ENCODE data around the gene D2HGDH. TPM values are rescaled to one million over a fixed set of nuclear protein-coding genes. Genes with fewer than 3 reads are reported as not detected.

Gene D2HGDH
- total and polyA plus RNA-seq, 5 donors from 2014 or later, result 0.73 to 38.4 (median 3.1) TPM

GRCh38 chr2:241701149-241701398 is 33.4 kb upstream of the D2HGDH start:
- Mint-ChIP-seq H3K27ac (peak overlapping the region; percentile 78 to 94 (median 88)), H3K9me3 (peaks cover 0 to 2% (median 0%) of the 10 kb centered on the region in 7 donors), H3K4me1 (peaks cover 0 to 30% (median 15%) of the 10 kb centered on the region in 4 donors), H3K36me3 (peaks cover 6% of the 10 kb centered on the region), H3K27me3 (peaks cover 4% of the 10 kb centered on the region), H3K4me3 (peak overlapping the region; percentile 90 to 99 (median 94))
- no peak for DNase-seq
- Histone ChIP-seq H3K4me1 (ENCODE audit: control insufficient read depth, insufficient read depth, low read length, poor library complexity, severe bottlenecking) (peaks cover 16% of the 10 kb centered on the region), H3K36me3 (ENCODE audit: control insufficient read depth, insufficient read depth, low read length) (peaks cover 11% of the 10 kb centered on the region), H3K9me3 (ENCODE audit: control insufficient read depth in 2 of 2, low read length in 2 of 2) (no peaks in the 10 kb centered on the region), H3K27ac (ENCODE audit: insufficient read depth, low read length, poor library complexity, severe bottlenecking) (peak overlapping the region; percentile 90), H3K4me3 (ENCODE audit: low read depth, low read length) (no peak overlapping the region), H3K27me3 (ENCODE audit: control insufficient read depth, insufficient read depth, low read length) (no peaks in the 10 kb centered on the region)
- no peak for ATAC-seq (ENCODE audit: low read depth in 2 of 2)

GRCh38 chr2:241701399-241702154 is 32.9 kb upstream of the D2HGDH start, which contains the start of gene ING5:
ING5 (plus strand) TSS chr2:241702039; CDS start chr2:241702066, 27 bp downstream.
- Mint-ChIP-seq H3K4me1 (peaks cover 0 to 30% (median 16%) of the 10 kb centered on the region in 4 donors), H3K4me3 (peak within 1 kb of the TSS; percentile 90 to 99 (median 94)), H3K27me3 (peaks cover 4% of the 10 kb centered on the region), H3K27ac (peak within 1 kb of the TSS; percentile 86 to 94 (median 88)), H3K9me3 (peaks cover 0 to 2% (median 0%) of the 10 kb centered on the region in 7 donors), H3K36me3 (peaks cover 10% of the 10 kb centered on the region)
- Histone ChIP-seq H3K27ac (ENCODE audit: insufficient read depth, low read length, poor library complexity, severe bottlenecking) (peak within 1 kb of the TSS; percentile 90), H3K9me3 (ENCODE audit: control insufficient read depth in 2 of 2, low read length in 2 of 2) (no peaks in the 10 kb centered on the region), H3K4me1 (ENCODE audit: control insufficient read depth, insufficient read depth, low read length, poor library complexity, severe bottlenecking) (peaks cover 16% of the 10 kb centered on the region), H3K4me3 (ENCODE audit: low read depth, low read length) (peak within 1 kb of the TSS; percentile 57), H3K36me3 (ENCODE audit: control insufficient read depth, insufficient read depth, low read length) (peaks cover 15% of the 10 kb centered on the region), H3K27me3 (ENCODE audit: control insufficient read depth, insufficient read depth, low read length) (no peaks in the 10 kb centered on the region)
- ATAC-seq (ENCODE audit: low read depth in 2 of 2) (peak; percentile 73), DNase-seq (peak; percentile 92 to 96 (median 95))

- Mint-ChIP-seq H3K4me3 (peak overlapping the region; percentile 84 to 95 (median 90)), H3K36me3 (peaks cover 16% of the 10 kb centered on the region), H3K27me3 (peaks cover 4% of the 10 kb centered on the region), H3K9me3 (peaks cover 0 to 2% (median 0%) of the 10 kb centered on the region in 7 donors), H3K4me1 (peaks cover 0 to 30% (median 16%) of the 10 kb centered on the region in 4 donors), H3K27ac (peak overlapping the region in 2 of 3 donors; percentile 83 to 86)
- Histone ChIP-seq H3K36me3 (ENCODE audit: control insufficient read depth, insufficient read depth, low read length) (peaks cover 23% of the 10 kb centered on the region), H3K9me3 (ENCODE audit: control insufficient read depth in 2 of 2, low read length in 2 of 2) (no peaks in the 10 kb centered on the region), H3K4me1 (ENCODE audit: control insufficient read depth, insufficient read depth, low read length, poor library complexity, severe bottlenecking) (peaks cover 16% of the 10 kb centered on the region), H3K27me3 (ENCODE audit: control insufficient read depth, insufficient read depth, low read length) (no peaks in the 10 kb centered on the region), H3K27ac (ENCODE audit: insufficient read depth, low read length, poor library complexity, severe bottlenecking) (peak overlapping the region; percentile 90), H3K4me3 (ENCODE audit: low read depth, low read length) (peak overlapping the region; percentile 57)
- DNase-seq, result peak; percentile 82 to 92 (median 87)
- peak; percentile 68 to 69 for ATAC-seq (ENCODE audit: low read depth in 2 of 2)
Measured at GRCh38 chr2:241702155-241703031, 32.0 kb upstream of the D2HGDH start.

- peak overlapping the region; percentile 84 to 95 (median 90) for H3K4me3 Mint-ChIP-seq
Measured at GRCh38 chr2:241703032-241703604, 31.3 kb upstream of the D2HGDH start.

GRCh38 chr2:241706537-241706936 is 27.9 kb upstream of the D2HGDH start:
- Histone ChIP-seq H3K4me3 (ENCODE audit: low read depth, low read length) (no peak overlapping the region), H3K9me3 (ENCODE audit: control insufficient read depth in 2 of 2, low read length in 2 of 2) (no peaks in the 10 kb centered on the region), H3K27ac (ENCODE audit: insufficient read depth, low read length, poor library complexity, severe bottlenecking) (no peak overlapping the region), H3K27me3 (ENCODE audit: control insufficient read depth, insufficient read depth, low read length) (no peaks in the 10 kb centered on the region), H3K4me1 (ENCODE audit: control insufficient read depth, insufficient read depth, low read length, poor library complexity, severe bottlenecking) (peaks cover 9% of the 10 kb centered on the region), H3K36me3 (ENCODE audit: control insufficient read depth, insufficient read depth, low read length) (peaks cover 55% of the 10 kb centered on the region)
- DNase-seq (no peak), ATAC-seq (ENCODE audit: low read depth in 2 of 2) (no peak)
- no peak overlapping the region for H3K27ac Mint-ChIP-seq
- H3K4me1 Mint-ChIP-seq, result peaks cover 0 to 21% (median 12%) of the 10 kb centered on the region in 4 donors
- H3K9me3 Mint-ChIP-seq, result peaks cover 0 to 2% (median 0%) of the 10 kb centered on the region in 7 donors
- peak overlapping the region in 2 of 4 donors; percentile 27 to 75 for H3K4me3 Mint-ChIP-seq
- peaks cover 4% of the 10 kb centered on the region for H3K27me3 Mint-ChIP-seq
- peaks cover 33% of the 10 kb centered on the region for H3K36me3 Mint-ChIP-seq

More at GRCh38 chr2:241703032-241703604, 31.3 kb upstream of the D2HGDH start:
- peaks cover 16% of the 10 kb centered on the region for H3K4me1 ChIP-seq (ENCODE audit: control insufficient read depth, insufficient read depth, low read length, poor library complexity, severe bottlenecking)
- ATAC-seq (ENCODE audit: low read depth in 2 of 2) (no peak), DNase-seq (no peak)
- H3K27me3 Mint-ChIP-seq, result peaks cover 4% of the 10 kb centered on the region
- peaks cover 0 to 2% (median 0%) of the 10 kb centered on the region in 7 donors for H3K9me3 Mint-ChIP-seq
- peak overlapping the region; percentile 5 to 86 (median 83) for H3K27ac Mint-ChIP-seq
- no peaks in the 10 kb centered on the region for H3K9me3 ChIP-seq (ENCODE audit: control insufficient read depth in 2 of 2, low read length in 2 of 2)
- H3K36me3 Mint-ChIP-seq, result peaks cover 16% of the 10 kb centered on the region
- peaks cover 30% of the 10 kb centered on the region for H3K36me3 ChIP-seq (ENCODE audit: control insufficient read depth, insufficient read depth, low read length)
- peaks cover 0 to 30% (median 16%) of the 10 kb centered on the region in 4 donors for H3K4me1 Mint-ChIP-seq
- no peaks in the 10 kb centered on the region for H3K27me3 ChIP-seq (ENCODE audit: control insufficient read depth, insufficient read depth, low read length)
- H3K4me3 ChIP-seq (ENCODE audit: low read depth, low read length), result peak overlapping the region; percentile 57
- peak overlapping the region; percentile 76 for H3K27ac ChIP-seq (ENCODE audit: insufficient read depth, low read length, poor library complexity, severe bottlenecking)

- no peaks in the 10 kb centered on the region for H3K27me3 Mint-ChIP-seq
- H3K36me3 ChIP-seq (ENCODE audit: control insufficient read depth, insufficient read depth, low read length), result peaks cover 73% of the 10 kb centered on the region
- H3K27ac Mint-ChIP-seq, result peak overlapping the region in 1 of 3 donors; percentile 24
- H3K9me3 ChIP-seq (ENCODE audit: control insufficient read depth in 2 of 2, low read length in 2 of 2), result no peaks in the 10 kb centered on the region
- no peak overlapping the region for H3K27ac ChIP-seq (ENCODE audit: insufficient read depth, low read length, poor library complexity, severe bottlenecking)
- H3K27me3 ChIP-seq (ENCODE audit: control insufficient read depth, insufficient read depth, low read length), result no peaks in the 10 kb centered on the region
- H3K4me1 ChIP-seq (ENCODE audit: control insufficient read depth, insufficient read depth, low read length, poor library complexity, severe bottlenecking), result no peaks in the 10 kb centered on the region
- ATAC-seq (ENCODE audit: low read depth in 2 of 2) (no peak), DNase-seq (no peak)
- no peak overlapping the region for H3K4me3 ChIP-seq (ENCODE audit: low read depth, low read length)
- H3K4me1 Mint-ChIP-seq, result peaks cover 0 to 10% (median 6%) of the 10 kb centered on the region in 4 donors
- H3K36me3 Mint-ChIP-seq, result peaks cover 43% of the 10 kb centered on the region
- peak overlapping the region in 2 of 4 donors; percentile 16 to 75 for H3K4me3 Mint-ChIP-seq
- H3K9me3 Mint-ChIP-seq, result peaks cover 0 to 2% (median 0%) of the 10 kb centered on the region in 7 donors
Measured at GRCh38 chr2:241708879-241709278, 25.6 kb upstream of the D2HGDH start.

GRCh38 chr2:241719093-241719492 is 15.3 kb upstream of the D2HGDH start:
- Histone ChIP-seq H3K27ac (ENCODE audit: insufficient read depth, low read length, poor library complexity, severe bottlenecking) (no peak overlapping the region), H3K27me3 (ENCODE audit: control insufficient read depth, insufficient read depth, low read length) (no peaks in the 10 kb centered on the region), H3K4me3 (ENCODE audit: low read depth, low read length) (no peak overlapping the region), H3K4me1 (ENCODE audit: control insufficient read depth, insufficient read depth, low read length, poor library complexity, severe bottlenecking) (no peaks in the 10 kb centered on the region), H3K9me3 (ENCODE audit: control insufficient read depth in 2 of 2, low read length in 2 of 2) (peaks cover 0 to 6% of the 10 kb centered on the region in 2 experiments), H3K36me3 (ENCODE audit: control insufficient read depth, insufficient read depth, low read length) (peaks cover 52% of the 10 kb centered on the region)
- DNase-seq (no peak), ATAC-seq (ENCODE audit: low read depth in 2 of 2) (no peak)
- H3K36me3 Mint-ChIP-seq, result peaks cover 45% of the 10 kb centered on the region
- no peak overlapping the region for H3K27ac Mint-ChIP-seq
- H3K9me3 Mint-ChIP-seq, result peaks cover 0 to 2% (median 0%) of the 10 kb centered on the region in 7 donors
- H3K27me3 Mint-ChIP-seq, result no peaks in the 10 kb centered on the region
- peaks cover 0 to 4% (median 2%) of the 10 kb centered on the region in 4 donors for H3K4me1 Mint-ChIP-seq
- H3K4me3 Mint-ChIP-seq, result no peak overlapping the region
